Activated T-helper 9 cell treated with anti-CD3 and anti-CD28 coated beads, Interleukin-2, amount 50 U/mL, for 16 hours (primary cell): ENCODE measurements around the gene SOHLH1.
"Not testable (repeated sequence)": the region's sequence is repeated elsewhere in the genome, so short reads cannot be mapped to it uniquely, and the experiment has no call there.

Experiments used
- DNase-seq: peaks from one replicate; pipeline ENCODE4 v3.0.0-alpha.2; 2020; ENCODE audit warnings: low read depth

SOHLH1 gene

GRCh38 chr9:135678236-135679017, 20.9 kb downstream of the SOHLH1 start:
- DNase-seq = no peak

GRCh38 chr9:135677641-135678168, 21.6 kb downstream of the SOHLH1 start:
- DNase-seq = no peak

GRCh38 chr9:135676891-135677290, 22.4 kb downstream of the SOHLH1 start:
- DNase-seq = no peak

- DNase-seq = no peak
Measured at GRCh38 chr9:135674977-135675376, 24.3 kb downstream of the SOHLH1 start.

GRCh38 chr9:135673941-135674340, 25.3 kb downstream of the SOHLH1 start:
- DNase-seq = no peak

GRCh38 chr9:135672786-135673185, 26.5 kb downstream of the SOHLH1 start:
- not testable (repeated sequence) for DNase-seq

GRCh38 chr9:135671591-135672041, 27.7 kb downstream of the SOHLH1 start:
- no peak for DNase-seq

DNA sequence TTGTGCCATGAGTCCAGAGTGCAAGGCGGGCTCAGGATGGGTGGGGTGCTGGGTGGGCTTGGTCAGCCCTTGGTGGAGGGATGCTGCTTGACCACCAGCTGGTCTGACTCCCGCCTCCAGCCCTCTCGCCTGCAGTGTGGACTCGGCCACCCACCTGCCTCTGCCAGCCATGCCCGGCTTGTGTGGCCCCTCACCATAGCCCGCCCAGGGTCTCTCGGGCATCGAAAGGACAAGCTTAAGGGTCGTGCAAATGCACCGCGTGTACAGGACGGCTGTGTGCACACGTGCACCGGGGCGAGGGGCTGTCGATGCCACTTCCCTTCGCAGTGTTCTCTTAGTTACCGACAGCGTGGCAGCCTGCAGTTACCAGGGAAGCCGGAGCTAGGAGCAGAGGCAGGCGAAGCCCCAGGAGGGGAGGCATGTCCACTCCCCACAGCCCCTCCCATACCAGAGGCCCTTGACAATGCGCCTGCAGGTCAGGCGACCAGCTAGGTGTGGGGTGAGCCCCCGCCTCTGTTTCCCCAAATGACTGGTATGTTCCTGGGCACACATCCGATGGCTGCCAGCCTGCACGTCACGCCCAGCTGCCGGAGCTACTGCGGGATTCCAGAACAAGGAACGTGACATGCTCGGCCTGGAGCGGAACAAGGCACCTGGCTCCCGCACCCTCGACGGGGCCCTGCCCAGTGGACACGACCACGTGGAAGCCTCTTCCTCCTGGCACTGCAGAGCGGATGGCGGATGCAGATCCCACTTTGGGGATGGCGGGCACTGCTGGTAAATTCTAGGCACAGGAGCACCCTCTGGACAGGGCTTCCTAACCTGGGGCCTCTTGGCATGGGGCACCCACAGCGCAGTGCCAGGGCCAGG, 28.3 kb downstream of the SOHLH1 start:
- no peak for DNase-seq

GRCh38 chr9:135669616-135670285, 29.5 kb downstream of the SOHLH1 start:
- DNase-seq = no peak

GRCh38 chr9:135669018-135669417, 30.3 kb downstream of the SOHLH1 start:
- DNase-seq = not testable (repeated sequence)

GRCh38 chr9:135667463-135668001, 31.7 kb downstream of the SOHLH1 start:
- DNase-seq = no peak

- DNase-seq = no peak
Measured at GRCh38 chr9:135666534-135667462, 32.5 kb downstream of the SOHLH1 start.

DNA sequence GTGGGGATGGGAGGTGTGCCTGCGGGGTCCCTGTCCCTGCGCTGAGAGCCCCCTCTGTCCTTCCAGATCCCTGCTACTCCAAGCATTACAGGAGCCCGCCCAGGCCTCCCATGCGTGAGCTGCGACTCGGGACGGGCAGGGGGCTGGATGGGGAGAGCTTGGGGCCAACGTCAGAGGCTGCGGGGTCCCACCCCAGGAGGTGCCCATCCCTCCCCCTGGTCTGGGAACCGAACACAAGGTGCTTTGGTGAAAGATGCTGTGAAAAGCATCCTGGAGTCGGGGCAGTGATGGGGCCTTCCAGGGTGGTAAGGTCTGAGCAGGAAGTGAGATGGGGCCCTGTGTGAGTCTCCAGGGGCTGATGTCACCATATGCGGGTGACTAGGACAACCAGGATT, 33.5 kb downstream of the SOHLH1 start:
- DNase-seq = no peak

- DNase-seq = no peak
Measured at GRCh38 chr9:135664801-135665794, 34.2 kb downstream of the SOHLH1 start.

- DNase-seq = no peak
Measured at GRCh38 chr9:135664266-135664665, 35.0 kb downstream of the SOHLH1 start.

GRCh38 chr9:135663857-135664256, 35.4 kb downstream of the SOHLH1 start:
- DNase-seq = no peak

- DNase-seq = no peak
Measured at GRCh38 chr9:135663451-135663770, 35.9 kb downstream of the SOHLH1 start.

- no peak for DNase-seq
Measured at GRCh38 chr9:135662758-135663450, 36.4 kb downstream of the SOHLH1 start, which contains the start of gene LCN9. Gene LCN9, plus strand, starts transcription at chr9:135663309. Its CDS starts 13 bp downstream, at chr9:135663322.
